ENCODE results near the gene KCNJ3.

KCNJ3 gene

DNA sequence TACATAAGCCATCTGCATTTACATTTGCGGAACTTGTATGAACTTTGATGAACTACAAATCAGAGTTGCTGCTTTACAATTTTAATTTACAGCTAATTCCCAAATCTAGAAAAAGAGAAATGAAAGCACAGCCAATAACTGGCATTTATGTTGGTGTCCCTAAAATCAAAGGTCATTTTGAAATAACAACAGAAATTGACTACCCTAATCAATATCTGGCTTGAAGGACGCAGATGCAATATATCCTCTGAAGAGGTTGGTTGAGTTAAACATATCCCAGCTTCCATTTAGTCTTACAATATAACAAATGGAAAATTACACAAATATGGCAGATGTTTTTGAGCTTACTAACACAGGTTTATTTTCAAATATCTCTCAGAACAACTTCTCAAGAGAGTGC is 177.5 kb downstream of the KCNJ3 start:
- Histone ChIP-seq H3K4me3 (ENCODE audit: low read depth in 1 of 2, low read length in 1 of 2) (no peak overlapping the region), H3K36me3 (no peaks in the 10 kb centered on the region), H3K9me3 (no peaks in the 10 kb centered on the region), H3K4me1 (ENCODE audit: control insufficient read depth in 1 of 2, insufficient read depth in 1 of 2, low read depth in 1 of 2, low read length in 1 of 2) (no peaks in the 10 kb centered on the region), H3K27me3 (no peaks in the 10 kb centered on the region), H3K27ac (no peak overlapping the region)
- TF ChIP-seq CTCF (IDR thresholded peaks at IDR 0.05): no peak

DNA sequence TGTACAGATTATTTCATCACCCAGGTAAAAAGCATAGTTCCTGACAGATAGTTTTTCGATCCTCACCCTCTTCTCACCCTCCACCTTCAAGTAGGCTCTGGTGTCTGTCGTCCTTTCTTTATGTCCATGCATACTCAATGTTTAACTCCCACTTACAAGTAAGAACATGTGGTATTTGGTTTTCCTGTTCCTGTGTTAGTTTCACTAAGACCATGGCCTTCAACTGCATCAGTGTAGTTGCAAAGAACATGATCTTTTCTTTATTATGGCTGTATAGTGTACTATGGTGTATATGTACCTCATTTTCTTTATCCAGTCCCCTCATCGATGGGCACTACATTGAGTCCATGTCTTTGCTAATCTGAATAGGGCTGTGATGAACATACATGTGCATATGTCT is 184.2 kb downstream of the KCNJ3 start:
- Histone ChIP-seq H3K36me3 (no peaks in the 10 kb centered on the region), H3K27me3 (no peaks in the 10 kb centered on the region), H3K27ac (no peak overlapping the region), H3K9me3 (no peaks in the 10 kb centered on the region), H3K4me3 (ENCODE audit: low read depth in 1 of 2, low read length in 1 of 2) (no peak overlapping the region), H3K4me1 (ENCODE audit: control insufficient read depth in 1 of 2, insufficient read depth in 1 of 2, low read depth in 1 of 2, low read length in 1 of 2) (no peaks in the 10 kb centered on the region)
- TF ChIP-seq CTCF (IDR thresholded peaks at IDR 0.05): no peak

GRCh38 chr2:154886316-154886715 is 187.8 kb downstream of the KCNJ3 start:
- Histone ChIP-seq H3K4me1 (ENCODE audit: control insufficient read depth in 1 of 2, insufficient read depth in 1 of 2, low read depth in 1 of 2, low read length in 1 of 2) (no peaks in the 10 kb centered on the region), H3K4me3 (ENCODE audit: low read depth in 1 of 2, low read length in 1 of 2) (no peak overlapping the region), H3K27ac (no peak overlapping the region), H3K27me3 (no peaks in the 10 kb centered on the region), H3K9me3 (no peaks in the 10 kb centered on the region), H3K36me3 (no peaks in the 10 kb centered on the region)
- no peak for TF ChIP-seq CTCF (IDR thresholded peaks at IDR 0.05)

DNA sequence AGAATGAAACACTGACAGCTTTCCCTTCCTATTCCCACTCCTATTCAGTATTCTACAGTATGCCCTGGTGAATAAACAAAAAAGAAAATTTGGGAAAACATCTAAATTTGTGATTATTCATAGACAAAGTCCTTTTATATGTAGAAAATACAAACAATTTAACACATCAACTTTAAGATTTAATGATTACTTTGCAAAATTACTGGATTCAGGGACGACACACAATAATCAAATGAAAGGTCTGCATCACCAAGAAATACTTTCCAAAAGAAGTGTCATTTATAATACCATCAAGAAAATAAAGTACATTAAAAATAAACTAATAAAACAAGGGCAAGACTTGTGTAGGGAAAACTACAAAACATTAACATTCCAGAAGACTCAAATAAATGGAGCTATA is 199.8 kb downstream of the KCNJ3 start:
- H3K36me3 ChIP-seq: no peaks in the 10 kb centered on the region
- TF ChIP-seq CTCF (IDR thresholded peaks at IDR 0.05): no peak
- no peaks in the 10 kb centered on the region for H3K9me3 ChIP-seq
- H3K4me1 ChIP-seq (ENCODE audit: control insufficient read depth in 1 of 2, insufficient read depth in 1 of 2, low read depth in 1 of 2, low read length in 1 of 2): no peaks in the 10 kb centered on the region
- no peak overlapping the region for H3K4me3 ChIP-seq (ENCODE audit: low read depth in 1 of 2, low read length in 1 of 2)
- no peak overlapping the region for H3K27ac ChIP-seq
- H3K27me3 ChIP-seq: no peaks in the 10 kb centered on the region

- TF ChIP-seq CTCF (IDR thresholded peaks at IDR 0.05): no peak
- no peaks in the 10 kb centered on the region for H3K9me3 ChIP-seq
- no peaks in the 10 kb centered on the region for H3K36me3 ChIP-seq
- no peaks in the 10 kb centered on the region for H3K4me1 ChIP-seq (ENCODE audit: control insufficient read depth in 1 of 2, insufficient read depth in 1 of 2, low read depth in 1 of 2, low read length in 1 of 2)
- no peak overlapping the region for H3K27ac ChIP-seq
- H3K27me3 ChIP-seq: no peaks in the 10 kb centered on the region
- no peak overlapping the region for H3K4me3 ChIP-seq (ENCODE audit: low read depth in 1 of 2, low read length in 1 of 2)
Observed at GRCh38 chr2:154901063-154901462, 202.6 kb downstream of the KCNJ3 start.

Data from neutrophil (primary cell).